GM20431 (cell line): ENCODE results near the gene POGK.
"Not testable (repeated sequence)": the region's sequence is repeated elsewhere in the genome, so short reads cannot be mapped to it uniquely, and the experiment has no call there.

Experiments used
- in situ Hi-C: fragments of 300-500 bp; cut with MseI, MboI; formaldehyde crosslinking; loops from one replicate; pipeline ENCODE4 v1.15.0; 2020; ENCODE audit warnings: low sequenced_read_pairs; ENCODE audit not compliant: unreplicated experiment

POGK gene

DNA sequence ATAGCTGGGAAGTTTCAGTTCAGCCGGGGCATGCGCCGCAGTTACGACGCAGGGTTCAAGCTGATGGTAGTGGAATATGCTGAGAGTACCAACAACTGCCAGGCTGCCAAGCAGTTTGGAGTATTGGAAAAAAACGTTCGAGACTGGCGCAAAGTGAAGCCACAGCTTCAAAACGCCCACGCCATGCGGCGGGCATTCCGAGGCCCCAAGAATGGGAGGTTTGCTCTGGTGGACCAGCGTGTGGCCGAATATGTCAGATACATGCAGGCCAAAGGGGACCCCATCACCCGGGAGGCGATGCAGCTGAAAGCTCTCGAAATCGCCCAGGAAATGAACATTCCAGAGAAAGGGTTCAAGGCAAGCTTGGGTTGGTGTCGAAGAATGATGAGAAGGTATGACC lies 9.9 kb downstream of the POGK start:
- in situ Hi-C loops = no loop called here

DNA sequence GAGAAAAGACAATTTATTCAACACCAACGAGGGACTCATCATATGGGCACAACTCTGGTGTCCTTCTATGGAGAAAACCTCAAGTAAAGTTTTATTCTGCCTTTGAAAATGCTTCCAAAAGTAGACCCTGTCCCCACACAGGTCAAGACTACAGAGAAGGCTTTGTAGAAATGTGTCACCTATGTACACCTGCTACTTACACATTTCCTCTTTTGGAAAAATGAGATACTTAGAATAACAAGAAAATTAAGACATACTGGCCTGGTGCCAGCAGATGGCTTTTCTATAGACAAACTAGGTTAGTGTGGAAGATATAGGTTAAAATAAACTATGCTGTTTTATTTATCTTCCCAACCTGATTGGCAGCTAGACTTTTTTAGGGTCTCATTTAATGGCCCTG lies 13.6 kb downstream of the POGK start:
- in situ Hi-C loops = no loop called here

- in situ Hi-C loops = no loop called here
These were observed 16.3 kb downstream of the POGK start for GRCh38 chr1:166855558-166855957.

DNA sequence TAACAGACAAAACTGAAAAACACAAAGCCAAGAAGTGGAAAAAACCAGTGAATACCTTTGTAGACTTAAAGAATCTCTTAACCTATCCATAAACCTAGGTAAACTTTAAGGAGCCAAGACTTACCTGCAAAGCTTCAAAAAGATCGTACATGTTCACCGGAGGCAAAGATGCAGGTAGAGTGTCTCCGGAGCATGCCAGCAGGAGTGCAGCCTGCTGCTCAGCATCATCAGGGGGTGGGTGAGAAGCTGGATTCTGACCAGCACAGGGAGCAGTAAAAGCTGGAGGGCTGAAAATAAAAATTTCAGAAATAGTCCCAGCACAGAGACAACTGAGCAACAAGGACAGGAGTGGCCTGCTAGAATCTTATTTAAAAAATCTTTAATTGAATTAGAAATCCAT lies 18.7 kb downstream of the POGK start:
- in situ Hi-C loops = no loop called here

GRCh38 chr1:166858726-166859419 lies 19.6 kb downstream of the POGK start:
- in situ Hi-C loops = no loop called here

- in situ Hi-C loops = no loop called here
These were observed 20.3 kb downstream of the POGK start for GRCh38 chr1:166859597-166859996.

DNA sequence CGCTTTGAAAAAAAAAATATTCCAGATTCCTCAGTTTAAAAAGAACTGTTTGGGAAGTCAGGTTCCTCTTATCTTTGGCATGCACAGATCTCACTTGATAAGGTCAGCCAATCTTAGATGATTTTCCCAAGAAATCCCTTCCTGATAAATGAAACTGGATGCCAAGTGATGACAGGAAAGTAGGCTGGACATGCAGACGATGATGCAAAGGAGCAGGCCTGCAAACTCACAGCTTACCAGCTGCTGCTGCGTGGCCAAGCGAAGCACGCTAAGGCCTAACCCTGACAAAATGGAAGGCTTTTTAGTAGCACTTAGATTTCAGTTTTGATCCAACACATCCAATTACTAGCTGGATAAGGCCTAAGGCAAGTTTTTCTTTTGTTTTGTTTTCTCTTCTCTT lies 26.7 kb downstream of the POGK start:
- in situ Hi-C loops = no loop called here

GRCh38 chr1:166868639-166869038 lies 29.4 kb downstream of the POGK start:
- in situ Hi-C loops = no loop called here

DNA sequence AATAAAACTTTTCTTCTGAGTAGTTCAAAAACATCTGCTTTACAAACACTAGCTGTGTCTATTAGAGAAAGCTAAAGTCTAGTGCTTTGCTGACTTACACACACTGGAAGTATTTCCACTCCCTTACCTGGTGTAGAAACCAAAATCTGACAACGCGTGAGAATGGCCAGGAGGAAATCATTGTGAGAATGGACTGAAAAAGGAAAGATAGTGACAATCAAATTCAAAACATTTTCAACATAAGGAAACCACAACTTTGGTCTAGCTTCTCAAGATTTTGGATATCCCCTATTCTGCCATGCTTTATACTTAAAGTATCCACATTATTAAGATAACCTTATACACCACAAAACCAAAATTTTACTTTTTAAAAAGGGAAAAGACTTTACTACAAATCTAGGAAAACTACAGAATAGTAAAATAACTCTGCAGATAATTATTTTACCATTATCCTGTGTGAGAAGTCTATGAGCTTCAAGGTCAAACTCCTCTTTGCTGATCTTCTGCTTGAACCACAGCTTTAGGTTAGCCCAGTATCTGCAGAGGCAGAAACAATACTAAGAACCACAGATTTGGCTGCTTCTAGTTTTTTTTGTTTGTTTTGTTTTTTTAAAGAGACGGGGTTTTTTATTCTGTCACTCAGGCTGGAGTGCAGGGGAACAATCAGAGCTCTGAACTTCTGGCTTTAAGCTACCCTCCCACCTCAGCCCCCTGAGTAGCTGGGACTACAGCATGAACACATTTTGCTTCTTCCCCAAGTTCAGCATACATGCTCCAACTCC lies 30.2 kb downstream of the POGK start:
- in situ Hi-C loops = no loop called here

DNA sequence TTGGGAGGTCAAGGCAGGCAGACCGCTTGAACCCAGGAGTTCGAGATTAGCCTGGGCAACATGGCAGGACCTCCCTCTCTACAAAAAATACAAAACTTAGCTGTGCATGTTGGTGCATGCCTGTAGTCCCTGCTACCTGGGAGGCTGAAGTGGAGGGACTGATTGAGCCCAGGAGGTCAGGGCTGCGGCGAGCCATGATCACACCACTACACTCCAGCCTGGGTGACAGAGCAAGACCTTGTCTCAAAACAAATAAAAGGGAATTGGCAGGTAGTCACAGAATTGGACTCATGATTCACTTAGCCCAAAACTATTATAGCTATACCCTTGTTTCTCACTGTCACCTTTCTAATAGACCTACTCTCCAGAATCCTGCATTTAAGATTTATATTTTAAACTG lies 31.3 kb downstream of the POGK start:
- in situ Hi-C loops = no loop called here

DNA sequence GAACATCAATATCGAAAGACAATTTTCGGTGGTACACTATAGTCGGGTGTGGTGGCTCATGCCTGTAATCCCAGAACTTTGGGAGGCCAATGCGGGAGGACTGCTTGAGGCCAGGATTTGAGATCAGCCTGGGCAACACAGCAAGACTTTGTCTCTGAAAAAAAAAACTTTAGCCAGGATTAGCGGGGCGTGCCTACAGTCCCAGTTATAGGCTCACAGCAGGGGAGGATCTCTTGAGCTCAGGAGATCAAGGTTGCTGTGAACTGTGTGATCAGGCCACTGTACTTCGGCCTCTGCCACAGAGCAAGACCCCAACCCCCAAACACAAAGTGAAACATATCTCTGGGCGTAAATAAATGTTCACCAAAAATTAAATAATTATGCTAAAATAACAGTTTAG lies 35.2 kb downstream of the POGK start:
- in situ Hi-C loops = no loop called here

- in situ Hi-C loops = no loop called here
These were observed 36.0 kb downstream of the POGK start for GRCh38 chr1:166875302-166875733.

- in situ Hi-C loops = no loop called here
These were observed 36.7 kb downstream of the POGK start, which contains the start of gene TADA1 for GRCh38 chr1:166875734-166876539. TSS of gene TADA1 (minus strand) at chr1:166876264. CDS start at chr1:166876233, 31 bp downstream.

DNA sequence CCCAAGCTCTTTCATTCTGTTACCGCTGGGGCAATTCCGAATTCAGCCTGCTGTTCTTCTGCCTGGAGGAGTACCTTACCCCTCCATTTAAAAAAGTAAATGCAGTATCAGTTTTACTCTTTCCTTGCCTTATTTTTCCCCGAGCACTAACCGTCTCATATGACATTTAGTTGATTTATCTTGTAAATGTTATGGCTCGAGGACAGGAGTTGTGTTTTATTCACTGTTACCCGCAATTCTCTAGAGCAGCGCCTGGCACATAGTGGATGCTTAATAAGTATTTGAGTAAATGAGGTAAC lies 37.2 kb downstream of the POGK start:
- in situ Hi-C loops = no loop called here

DNA sequence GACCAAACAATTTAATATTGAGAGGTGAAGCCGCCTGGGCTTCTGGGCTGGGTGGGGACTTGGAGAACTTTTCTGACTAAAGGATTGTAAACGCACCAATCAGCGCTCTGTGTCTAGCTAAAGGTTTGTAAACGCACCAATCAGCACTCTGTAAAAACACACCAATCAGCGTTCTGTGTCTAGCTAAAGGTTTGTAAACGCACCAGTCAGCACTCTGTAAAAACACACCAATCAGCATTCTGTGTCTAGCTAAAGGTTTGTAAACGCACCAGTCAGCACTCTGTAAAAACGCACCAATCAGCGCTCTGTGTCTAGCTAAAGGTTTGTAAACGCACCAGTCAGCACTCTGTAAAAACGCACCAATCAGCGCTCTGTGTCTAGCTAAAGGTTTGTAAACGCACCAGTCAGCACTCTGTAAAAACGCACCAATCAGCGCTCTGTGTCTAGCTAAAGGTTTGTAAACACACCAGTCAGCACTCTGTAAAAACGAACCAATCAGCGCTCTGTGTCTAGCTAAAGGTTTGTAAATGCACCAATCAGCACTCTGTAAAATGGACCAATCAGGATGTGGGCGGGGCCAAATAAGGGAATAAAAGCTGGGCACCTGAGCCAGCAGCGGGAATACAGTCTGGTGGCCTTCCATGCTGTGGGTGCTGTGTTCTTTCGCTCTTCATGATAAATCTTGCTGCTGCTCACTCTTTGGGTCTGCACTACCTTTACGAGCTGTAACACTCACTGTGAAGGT lies 39.1 kb downstream of the POGK start:
- in situ Hi-C loops = not testable (repeated sequence)

- in situ Hi-C loops = no loop called here
These were observed 43.6 kb downstream of the POGK start for GRCh38 chr1:166882893-166883292.

- in situ Hi-C loops = no loop called here
These were observed 44.9 kb downstream of the POGK start for GRCh38 chr1:166884040-166884642.

- in situ Hi-C loops = no loop called here
These were observed 45.7 kb downstream of the POGK start for GRCh38 chr1:166884971-166885370.

DNA sequence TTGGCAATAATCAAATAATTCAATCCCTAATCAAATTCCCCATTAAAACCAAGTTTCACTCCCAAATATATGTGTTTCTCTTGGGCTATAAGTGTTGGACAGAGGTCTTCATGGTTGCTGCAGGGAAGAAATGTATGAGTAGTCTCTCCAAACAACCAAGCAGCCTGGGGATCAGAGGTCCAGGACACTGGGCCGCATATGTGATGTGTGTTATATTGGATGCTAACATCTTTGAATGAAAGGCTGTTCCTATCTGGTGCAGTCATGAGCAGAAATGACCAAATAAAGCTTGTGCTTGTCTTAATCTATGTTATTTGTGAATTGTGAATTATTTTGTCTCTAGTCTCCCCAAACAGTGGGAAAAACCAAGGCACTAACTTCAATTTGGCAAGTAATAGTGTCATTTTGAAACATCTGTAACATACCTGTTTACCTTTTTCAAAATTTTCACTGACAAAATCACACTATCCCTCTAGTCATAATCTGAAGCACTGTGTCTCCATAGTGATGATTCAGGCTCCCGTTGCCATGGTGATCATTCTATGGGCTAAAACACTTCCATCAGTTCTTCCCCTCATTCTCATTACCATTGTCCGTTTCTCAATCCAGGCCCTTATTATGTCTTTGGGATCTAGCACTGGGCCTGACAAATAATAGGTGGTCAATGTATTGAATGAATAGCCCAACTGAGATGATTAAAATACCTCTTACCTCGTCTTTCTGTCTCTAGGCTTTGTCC lies 49.3 kb downstream of the POGK start:
- in situ Hi-C loops = no loop called here
